Suprapubic skin (tissue), 3 donors: ENCODE results near the gene RNF144B.

ENCODE experiments used
- POLR2AphosphoS5 ChIP-seq, 3 donors: sonication (generic); formaldehyde crosslinking; IDR thresholded peaks; one replicate each; pipeline ENCODE4 v1.6.1; 2017; ENCODE audit warnings: antibody characterized with exemption in 3 of 3
- TF ChIP-seq, protein P1 (sequence below), 2 donors: fragments of 200-600 bp in 1 of 2; fragments of 450-650 bp in 1 of 2; sonication (generic) in 1 of 2; IDR thresholded peaks; one replicate each; pipeline ENCODE4 v1.5.1; 2016 to 2019; ENCODE audit warnings: antibody characterized with exemption in 2 of 2, mild to moderate bottlenecking in 1 of 2, moderate library complexity in 1 of 2

GRCh38 chr6:18412644-18413043 is 25.5 kb downstream of the RNF144B start:
- TF ChIP-seq, protein P1, sequence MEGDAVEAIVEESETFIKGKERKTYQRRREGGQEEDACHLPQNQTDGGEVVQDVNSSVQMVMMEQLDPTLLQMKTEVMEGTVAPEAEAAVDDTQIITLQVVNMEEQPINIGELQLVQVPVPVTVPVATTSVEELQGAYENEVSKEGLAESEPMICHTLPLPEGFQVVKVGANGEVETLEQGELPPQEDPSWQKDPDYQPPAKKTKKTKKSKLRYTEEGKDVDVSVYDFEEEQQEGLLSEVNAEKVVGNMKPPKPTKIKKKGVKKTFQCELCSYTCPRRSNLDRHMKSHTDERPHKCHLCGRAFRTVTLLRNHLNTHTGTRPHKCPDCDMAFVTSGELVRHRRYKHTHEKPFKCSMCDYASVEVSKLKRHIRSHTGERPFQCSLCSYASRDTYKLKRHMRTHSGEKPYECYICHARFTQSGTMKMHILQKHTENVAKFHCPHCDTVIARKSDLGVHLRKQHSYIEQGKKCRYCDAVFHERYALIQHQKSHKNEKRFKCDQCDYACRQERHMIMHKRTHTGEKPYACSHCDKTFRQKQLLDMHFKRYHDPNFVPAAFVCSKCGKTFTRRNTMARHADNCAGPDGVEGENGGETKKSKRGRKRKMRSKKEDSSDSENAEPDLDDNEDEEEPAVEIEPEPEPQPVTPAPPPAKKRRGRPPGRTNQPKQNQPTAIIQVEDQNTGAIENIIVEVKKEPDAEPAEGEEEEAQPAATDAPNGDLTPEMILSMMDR (IDR thresholded peaks at IDR 0.05) = no peak
- no peak for TF ChIP-seq POLR2AphosphoS5 (IDR thresholded peaks at IDR 0.05)
